GM19463 (cell line): ENCODE measurements around the gene TBCB.
"Not testable (repeated sequence)": the region's sequence is repeated elsewhere in the genome, so short reads cannot be mapped to it uniquely, and the experiment has no call there.

Source experiments
- ATAC-seq: cut with Tn5 transposase; IDR thresholded peaks from one replicate; pipeline ENCODE4 v1.9.1; 2021; ENCODE audit warnings: mild to moderate bottlenecking, moderate library complexity; ENCODE audit not compliant: unreplicated experiment

TBCB gene

DNA sequence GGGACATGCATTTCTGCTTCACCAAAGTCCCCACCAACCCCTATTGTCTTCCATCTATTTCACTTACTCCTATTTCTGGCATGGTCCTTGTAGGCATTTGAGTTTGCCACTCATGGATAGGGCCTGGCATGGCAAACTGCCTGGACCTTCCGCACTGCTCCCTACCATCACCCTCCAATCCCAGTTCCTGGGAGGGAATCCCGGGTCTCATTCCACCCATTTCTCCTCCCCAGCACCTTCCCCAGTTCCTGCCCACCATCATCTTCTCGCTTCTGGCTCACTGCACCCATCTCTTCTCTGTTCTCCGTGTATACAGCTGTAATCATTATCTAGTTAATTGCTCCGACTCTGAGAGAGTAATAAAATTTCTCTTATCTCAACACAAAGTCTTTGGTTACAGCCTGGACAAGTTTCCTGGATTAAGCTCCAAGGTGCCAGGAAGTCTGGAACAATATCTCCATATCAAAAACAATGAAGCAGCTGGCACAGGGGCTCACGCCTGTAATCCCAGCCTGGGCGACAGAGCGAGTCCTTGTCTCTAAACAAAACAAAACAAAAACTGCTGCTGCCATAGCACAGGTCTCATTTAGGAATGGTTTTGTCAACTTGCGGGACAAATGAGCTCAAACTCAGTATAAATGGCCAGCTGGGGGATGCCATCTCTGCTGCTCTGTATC, 54.0 kb downstream of the TBCB start:
- ATAC-seq: no peak

DNA sequence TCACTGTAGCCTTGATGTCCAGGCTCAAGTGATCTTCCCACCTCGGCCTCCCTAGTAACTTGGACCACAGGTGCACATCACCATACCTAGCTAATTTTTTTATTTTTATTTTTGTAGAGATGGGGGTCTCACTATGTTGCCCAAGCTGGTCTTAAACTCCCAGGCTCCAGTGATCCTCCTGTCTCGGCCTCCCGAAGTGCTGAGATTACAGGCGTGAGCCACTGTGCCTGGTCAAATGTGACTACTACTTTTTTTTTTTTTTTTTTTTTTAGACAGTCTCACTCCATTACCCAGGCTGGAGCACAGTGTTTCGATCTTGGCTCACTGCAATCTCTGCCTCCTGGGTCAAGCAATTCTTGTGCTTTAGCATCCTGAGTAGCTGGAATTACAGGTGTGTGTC, 57.6 kb downstream of the TBCB start:
- ATAC-seq: no peak

DNA sequence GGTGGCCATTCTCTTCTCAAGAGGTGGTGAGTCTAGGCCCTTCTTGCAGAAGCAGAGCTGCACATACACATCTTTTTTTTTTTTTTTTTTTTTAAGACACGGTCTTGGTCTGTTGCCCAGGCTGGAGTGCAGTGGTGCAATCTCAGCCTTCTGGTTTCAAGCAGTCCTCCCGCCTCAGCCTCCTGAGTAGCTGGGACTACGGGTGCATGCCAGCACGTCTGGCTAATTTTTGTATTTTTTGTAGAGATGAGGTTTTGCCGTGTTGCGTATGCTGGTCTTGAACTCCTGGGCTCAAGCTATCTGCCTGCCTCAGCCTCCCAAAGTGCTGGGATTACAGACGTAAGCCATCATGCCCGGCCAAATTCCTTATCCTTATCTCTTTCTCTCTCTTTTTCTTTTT, 58.6 kb downstream of the TBCB start:
- ATAC-seq: not testable (repeated sequence)
